GM18526 (cell line): ENCODE results near the gene ATF5.
A peak's percentile ranks its signal among the peaks of the same experiment; 100 is the strongest.

Experiments
- POLR2A ChIP-seq: IDR thresholded peaks from 3 replicates; pipeline ENCODE4 v1.6.1; 2011; ENCODE audit not compliant: insufficient read length; ENCODE audit errors: extremely low read depth

Gene ATF5

GRCh38 chr19:49911381-49912145 lies 17.4 kb upstream of the ATF5 start:
- peak; percentile 21 for TF ChIP-seq POLR2A

- TF ChIP-seq POLR2A = no peak
These were observed 15.9 kb upstream of the ATF5 start for GRCh38 chr19:49912965-49913685.

- no peak for TF ChIP-seq POLR2A
These were observed 15.3 kb upstream of the ATF5 start for GRCh38 chr19:49913720-49914119.

DNA sequence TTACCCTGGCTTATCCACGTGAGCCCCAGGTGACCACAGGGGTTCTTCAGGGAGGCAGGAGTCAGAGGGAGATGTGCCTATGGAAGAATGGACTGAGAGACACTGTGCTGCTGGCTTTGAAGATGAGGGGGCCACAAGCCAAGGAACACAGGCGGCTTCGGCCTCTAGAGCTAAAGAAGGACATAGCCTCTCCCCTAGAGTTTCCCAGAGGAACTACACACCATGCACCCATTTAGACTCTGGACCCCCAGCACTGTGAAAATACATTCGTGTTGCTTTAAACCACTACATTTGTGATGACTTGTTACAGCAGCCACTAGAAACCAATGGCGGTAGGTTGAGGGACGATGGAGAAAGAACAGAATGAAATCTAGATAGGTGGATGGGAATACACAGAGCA lies 13.7 kb upstream of the ATF5 start:
- TF ChIP-seq POLR2A = no peak

- no peak for TF ChIP-seq POLR2A
These were observed 11.9 kb upstream of the ATF5 start for GRCh38 chr19:49916839-49917733.

GRCh38 chr19:49918089-49918488 lies 10.9 kb upstream of the ATF5 start:
- no peak for TF ChIP-seq POLR2A

GRCh38 chr19:49920624-49921363 lies 8.2 kb upstream of the ATF5 start:
- no peak for TF ChIP-seq POLR2A

GRCh38 chr19:49921871-49922795 lies 6.9 kb upstream of the ATF5 start:
- TF ChIP-seq POLR2A = no peak

DNA sequence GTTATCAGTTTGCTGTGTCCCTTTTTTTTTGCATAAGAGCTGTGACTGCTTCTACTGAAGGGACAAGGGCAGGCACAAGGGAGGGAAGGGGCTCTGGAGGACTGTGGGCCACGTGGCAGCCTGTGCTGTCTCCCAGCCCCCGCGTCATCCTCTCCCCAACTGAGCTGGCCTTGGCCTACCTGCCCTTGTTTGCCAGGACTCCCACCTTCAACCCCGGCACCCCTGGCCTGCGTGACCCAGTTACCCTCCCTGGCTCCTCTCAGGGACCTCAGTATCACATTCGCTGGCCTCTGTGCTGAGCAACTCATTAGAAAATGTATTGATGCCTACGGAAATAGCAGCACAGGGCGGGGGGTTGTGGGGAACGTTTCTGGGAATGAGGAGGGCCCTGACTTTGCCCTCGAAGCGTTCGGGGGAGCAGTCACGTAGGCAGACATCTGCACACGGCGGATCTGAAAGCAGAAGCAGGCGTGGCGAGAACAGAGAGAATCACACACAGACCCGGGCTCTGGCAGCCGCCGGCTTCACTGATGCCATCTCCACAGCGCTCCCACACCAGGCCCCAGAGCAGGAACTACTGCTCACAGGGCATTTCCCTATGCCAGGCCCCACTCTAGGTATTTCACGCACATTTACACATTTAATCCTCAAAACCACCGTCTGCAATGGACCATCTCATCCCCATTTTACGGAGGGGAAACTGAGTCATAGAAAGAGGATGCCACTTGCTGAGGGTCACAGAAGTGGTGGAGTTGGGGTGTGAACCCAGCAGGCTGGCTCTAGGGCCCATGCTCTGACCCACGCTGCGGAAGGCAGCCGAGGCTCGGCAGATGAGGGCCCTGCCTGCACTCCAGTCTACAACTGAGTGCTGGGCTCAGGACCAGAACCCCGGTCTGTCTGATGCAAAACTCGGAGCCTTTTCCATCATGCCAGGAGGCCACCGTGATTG lies 5.7 kb upstream of the ATF5 start:
- no peak for TF ChIP-seq POLR2A

- peak; percentile 23 for TF ChIP-seq POLR2A
These were observed 4.8 kb upstream of the ATF5 start for GRCh38 chr19:49924004-49924880.

GRCh38 chr19:49925486-49925885 lies 3.5 kb upstream of the ATF5 start:
- TF ChIP-seq POLR2A = no peak

GRCh38 chr19:49926515-49926914 lies 2.5 kb upstream of the ATF5 start:
- no peak for TF ChIP-seq POLR2A
